Stimulated activated CD4-positive, alpha-beta T cell treated with anti-CD3 and anti-CD28 coated beads, Interleukin-1b, Interleukin-23, amount 100 ng/mL, for 24 hours (primary cell): ENCODE data around the gene MYLK4.

ENCODE experiments used
- DNase-seq, 4 experiments: peaks; one replicate each; pipeline ENCODE4 v3.0.0-alpha.2; 2020; ENCODE audit warnings: low read depth in 4 of 4, low spot score in 1 of 4

The MYLK4 gene

GRCh38 chr6:2633736-2634135 is 117.0 kb downstream of the MYLK4 start:
- no peak for DNase-seq

DNA sequence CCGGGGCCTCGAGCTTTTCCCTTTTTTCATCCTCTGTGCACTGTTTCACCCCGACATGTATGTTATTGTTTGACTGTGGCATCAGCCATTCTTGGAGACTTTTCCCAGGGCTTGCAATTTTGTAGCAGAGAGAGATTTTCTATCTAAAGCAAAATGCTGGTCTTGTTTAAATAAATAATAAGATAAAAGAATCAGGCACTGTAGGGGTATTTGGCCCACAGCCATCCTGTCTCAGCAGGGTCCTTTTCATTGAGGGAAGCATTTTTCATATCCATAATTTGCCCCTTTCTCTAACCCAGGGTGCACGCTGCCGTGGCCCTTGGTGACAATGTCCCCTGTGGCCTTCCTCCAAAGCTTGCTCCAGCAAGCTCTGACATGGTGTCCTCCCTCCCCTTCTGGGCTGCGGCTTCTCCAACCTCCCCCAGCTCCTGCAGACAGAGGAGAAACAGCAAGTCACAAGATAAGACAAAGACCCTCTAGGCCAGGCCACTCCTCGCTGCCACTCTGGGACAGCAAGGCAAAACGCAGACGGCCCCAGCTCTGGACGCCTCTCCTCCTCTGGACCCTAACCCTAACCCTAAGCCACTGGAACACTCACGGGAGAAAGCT is 117.6 kb downstream of the MYLK4 start:
- DNase-seq: no peak

GRCh38 chr6:2632368-2632767 is 118.4 kb downstream of the MYLK4 start:
- DNase-seq: no peak

DNA sequence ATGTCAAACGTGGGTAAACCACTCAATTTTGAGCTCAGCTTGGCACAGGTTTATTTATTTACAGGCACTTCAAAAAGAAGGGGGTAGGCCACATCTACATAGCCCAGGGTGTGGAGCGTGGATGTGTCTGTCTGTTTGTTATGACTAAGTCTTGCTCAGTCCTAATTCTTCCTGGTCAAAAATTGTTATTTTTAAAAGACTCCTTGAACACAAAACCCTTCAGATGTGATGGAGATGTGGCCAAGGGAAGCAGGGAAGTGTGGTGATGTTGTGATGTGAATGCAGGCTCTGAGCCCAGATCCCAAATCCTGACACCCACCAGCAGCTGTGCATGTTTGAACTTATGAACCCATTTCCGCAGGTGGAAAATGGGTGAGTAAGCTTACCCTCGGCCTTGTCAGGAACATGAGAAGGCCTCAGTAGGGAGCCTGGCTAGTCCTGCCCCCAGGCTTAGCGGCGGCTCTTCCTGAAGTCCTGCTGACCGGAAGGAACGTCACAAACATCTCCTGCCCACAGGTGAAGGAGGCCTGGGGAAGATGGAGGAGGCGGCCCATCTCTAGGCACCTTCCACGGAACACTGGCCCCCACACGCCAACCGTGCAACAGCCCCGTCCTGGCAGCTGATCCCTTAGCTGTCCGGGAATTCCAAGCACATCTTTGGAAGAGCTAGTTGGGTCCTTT is 119.7 kb downstream of the MYLK4 start:
- no peak for DNase-seq

GRCh38 chr6:2630359-2630758 is 120.4 kb downstream of the MYLK4 start:
- DNase-seq: no peak

- no peak for DNase-seq
These were observed 124.3 kb downstream of the MYLK4 start for GRCh38 chr6:2626401-2626800.

DNA sequence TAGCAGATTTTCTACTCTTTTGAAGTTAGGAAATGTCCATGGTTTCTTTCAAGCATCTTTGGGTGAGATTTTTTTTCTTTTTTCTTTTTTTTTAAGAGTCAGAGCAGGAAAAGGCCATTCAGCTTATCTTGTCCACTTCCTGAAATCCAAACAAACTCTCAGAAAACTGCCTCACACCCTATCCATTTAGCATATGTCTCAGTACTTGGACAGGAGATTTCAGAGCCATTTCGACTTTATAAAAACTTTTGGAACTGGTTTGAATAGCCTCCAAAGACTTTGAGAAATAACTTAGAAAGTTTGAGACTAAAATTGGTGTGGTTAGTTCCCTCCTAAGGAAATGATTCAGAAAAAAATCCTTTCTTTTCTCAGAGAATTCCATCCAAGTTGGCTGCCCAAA is 125.1 kb downstream of the MYLK4 start:
- no peak for DNase-seq

DNA sequence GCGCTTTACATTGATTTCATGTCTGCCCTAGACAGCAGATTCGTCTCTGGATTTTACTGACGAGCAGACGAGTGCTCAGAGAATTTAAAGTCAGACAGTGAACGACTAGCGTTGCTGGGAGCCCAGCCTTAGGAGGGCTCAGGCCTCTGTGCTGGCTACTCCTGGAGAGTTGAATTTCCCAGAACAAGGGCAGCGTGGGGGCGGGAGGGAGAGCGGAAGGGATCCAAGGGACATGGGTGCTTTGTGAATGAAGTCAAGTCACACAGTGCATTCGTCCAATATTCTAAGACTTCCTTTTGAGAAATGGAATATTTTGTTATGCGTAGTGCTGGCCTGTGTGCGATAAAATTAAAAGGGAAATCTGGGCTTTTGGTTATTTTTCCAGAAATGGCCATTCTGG is 126.5 kb downstream of the MYLK4 start:
- DNase-seq: no peak

- no peak for DNase-seq
These were observed 127.4 kb downstream of the MYLK4 start for GRCh38 chr6:2623295-2623694.

DNA sequence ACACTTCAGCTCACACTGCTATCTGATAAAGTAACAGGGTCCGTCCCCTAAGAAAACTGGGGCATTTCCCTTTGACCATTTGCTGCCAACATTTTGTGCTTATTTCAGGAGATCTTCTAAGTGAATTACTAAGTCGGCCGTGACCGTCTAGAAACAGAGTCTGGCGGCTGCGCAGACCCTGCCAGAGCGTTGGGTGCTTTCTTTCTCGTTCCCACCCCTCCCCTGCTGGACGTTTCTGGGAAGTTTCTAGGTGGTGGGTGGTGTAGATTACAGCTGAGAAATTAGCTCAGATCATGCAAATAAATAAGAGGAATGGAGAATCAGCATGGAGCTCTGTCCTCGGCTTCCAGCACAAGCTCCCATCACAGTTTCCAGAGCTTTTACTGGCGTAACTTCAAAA is 128.1 kb downstream of the MYLK4 start:
- no peak for DNase-seq

DNA sequence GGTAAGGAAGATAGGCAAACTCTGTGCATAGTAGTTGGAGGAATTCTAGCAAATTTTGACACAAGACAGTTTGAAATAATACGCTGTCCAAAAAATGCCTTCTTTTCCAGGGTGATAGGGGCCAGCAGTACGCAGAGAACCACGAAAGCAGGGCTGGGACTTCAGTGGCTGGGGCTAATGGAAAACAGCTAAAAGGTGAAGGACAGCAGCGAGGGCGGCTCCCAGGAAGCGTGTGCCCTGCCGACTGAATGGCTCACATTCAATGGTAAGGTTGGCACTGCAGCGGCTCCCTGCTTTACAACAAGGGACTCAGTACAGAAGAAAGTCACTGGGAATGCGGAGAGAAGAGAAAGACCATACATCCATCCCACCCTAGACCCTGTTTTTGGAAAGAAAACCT is 131.1 kb downstream of the MYLK4 start:
- DNase-seq: no peak

DNA sequence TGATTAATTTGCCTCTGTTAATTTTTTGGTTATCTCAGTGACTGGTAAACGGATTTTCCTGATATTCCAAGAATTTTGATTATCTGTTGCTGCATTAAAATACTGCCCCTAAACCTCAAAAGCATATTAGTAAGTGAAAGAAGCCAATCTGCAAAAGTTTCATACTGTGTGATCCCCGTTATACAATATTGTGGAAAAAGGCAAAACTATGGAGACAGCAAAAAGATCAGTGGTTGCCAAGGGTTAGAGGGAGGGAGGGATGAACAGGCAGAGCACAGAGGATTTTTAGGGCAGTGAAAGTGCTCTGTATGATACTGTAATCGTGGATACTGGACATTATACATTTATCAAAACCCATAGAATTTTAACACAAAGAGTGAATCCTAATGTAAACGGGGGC is 133.0 kb downstream of the MYLK4 start:
- no peak for DNase-seq

- no peak for DNase-seq
These were observed 133.9 kb downstream of the MYLK4 start for GRCh38 chr6:2616811-2617210.

DNA sequence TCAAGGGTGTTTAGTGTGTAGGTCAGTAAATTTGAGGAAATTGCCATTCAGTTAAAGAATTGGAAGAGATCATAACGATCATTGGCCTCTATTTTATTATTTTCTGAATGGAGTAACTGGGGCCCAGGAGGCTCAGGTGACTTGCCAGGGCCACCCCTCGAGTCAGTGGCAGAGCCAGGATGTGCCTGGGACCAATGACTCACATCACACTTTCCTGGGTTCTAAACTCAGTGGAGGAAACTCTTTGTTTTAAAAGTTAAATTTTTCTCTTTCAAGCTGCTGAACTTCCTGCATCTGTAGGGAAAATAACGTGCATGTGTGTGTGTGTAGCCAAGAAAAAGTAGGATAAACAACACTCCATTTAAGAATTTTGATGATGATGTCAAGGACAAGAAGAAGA is 135.5 kb downstream of the MYLK4 start:
- no peak for DNase-seq

- no peak for DNase-seq
These were observed 135.9 kb downstream of the MYLK4 start for GRCh38 chr6:2614846-2615245.

- DNase-seq: no peak
These were observed 136.6 kb downstream of the MYLK4 start for GRCh38 chr6:2614155-2614554.
